ENCODE data around the gene BLTP3A. TPM values are rescaled to one million over a fixed set of nuclear protein-coding genes. Genes with fewer than 3 reads are reported as not detected.

BLTP3A gene
- total and polyA plus RNA-seq, 2 of the 13 experiments (the other 11 are each of a cell fraction or from before 2014, with no cell fraction given), result 22.1 to 24.0 TPM

DNA sequence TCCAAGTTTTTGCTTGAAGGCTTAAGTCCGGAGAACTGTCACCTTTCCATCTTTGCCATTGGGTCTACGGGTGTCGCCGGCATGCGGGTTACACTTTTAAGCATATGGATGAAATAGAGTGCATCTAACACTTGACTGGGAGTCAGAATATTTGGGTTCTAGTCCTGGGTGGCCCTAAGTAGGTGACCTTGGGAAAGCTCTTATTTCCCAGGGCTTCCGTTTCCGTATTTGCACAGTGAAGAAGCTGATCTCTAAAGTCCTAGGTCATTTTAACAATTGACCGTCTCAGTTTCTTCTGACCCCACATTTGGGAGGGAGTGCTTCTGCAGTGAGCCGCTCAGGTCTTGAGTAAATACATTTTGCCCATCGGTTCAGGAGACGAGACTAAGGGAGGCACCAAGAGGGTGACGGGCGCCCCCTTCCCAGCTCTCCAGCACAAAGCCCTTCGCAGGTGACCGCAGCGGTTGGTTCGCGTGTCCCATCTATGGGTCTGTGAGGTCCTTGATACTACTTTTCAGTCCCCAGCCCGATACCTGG, 651 bp upstream of the BLTP3A start (continued):
- TF ChIP-seq ZNF530 (CRISPR knock-in tag; IDR thresholded peaks at IDR 0.05; ENCODE audit: low read depth) (no peak), ZNF614 (CRISPR knock-in tag; IDR thresholded peaks at IDR 0.05; ENCODE audit: borderline replicate concordance) (peak; percentile 39; the same call in 1 of the 2 replicates), ADNP (CRISPR knock-in tag; IDR thresholded peaks at IDR 0.05) (no peak), ELF3 (CRISPR knock-in tag; IDR thresholded peaks at IDR 0.05) (peak; percentile 62), CCAR2 (optimal IDR thresholded peaks at IDR 0.05; ENCODE audit: low read depth, low read length) (no peak), ZNF709 (CRISPR knock-in tag; IDR thresholded peaks at IDR 0.05) (no peak), CREB1 (IDR thresholded peaks at IDR 0.05) (no peak), CREB1 (CRISPR knock-in tag; IDR thresholded peaks at IDR 0.05) (peak; percentile 41; the same call in 1 of the 2 replicates), BCL6 (CRISPR knock-in tag; IDR thresholded peaks at IDR 0.05) (peak; percentile 16; the same call in 1 of the 2 replicates), MEF2D (CRISPR knock-in tag; IDR thresholded peaks at IDR 0.05) (peak; percentile 50; the same call in 1 of the 2 replicates), HOXA5 (CRISPR knock-in tag; IDR thresholded peaks at IDR 0.05) (0 out of 2 replicates have a peak, but pooled peaks have one; percentile 68), ZC3H4 (CRISPR knock-in tag; IDR thresholded peaks at IDR 0.05; ENCODE audit: borderline replicate concordance) (peak; percentile 32; the same call in 1 of the 2 replicates), ZNF44 (CRISPR knock-in tag; IDR thresholded peaks at IDR 0.05) (peak; percentile 83; the same call in 1 of the 2 replicates), CBFB (CRISPR knock-in tag; IDR thresholded peaks at IDR 0.05) (peak; percentile 64; the same call in 1 of the 2 replicates), TFAP4 (IDR thresholded peaks at IDR 0.05; ENCODE audit: borderline replicate concordance, low read depth) (peak; percentile 52; the same call in 1 of the 2 replicates), ZNF800 (CRISPR knock-in tag; IDR thresholded peaks at IDR 0.05) (0 out of 2 replicates have a peak, but pooled peaks have one; percentile 69), MIER2 (CRISPR knock-in tag; IDR thresholded peaks at IDR 0.05) (peak; percentile 54; the same call in 1 of the 2 replicates), ZMYM4 (CRISPR knock-in tag; IDR thresholded peaks at IDR 0.05) (no peak), PAXIP1 (CRISPR knock-in tag; conservative IDR thresholded peaks at IDR 0.05) (peak; percentile 62), HOXA9 (CRISPR knock-in tag; IDR thresholded peaks at IDR 0.05; ENCODE audit: borderline replicate concordance) (no peak)
- TF ChIP-seq, protein P1, sequence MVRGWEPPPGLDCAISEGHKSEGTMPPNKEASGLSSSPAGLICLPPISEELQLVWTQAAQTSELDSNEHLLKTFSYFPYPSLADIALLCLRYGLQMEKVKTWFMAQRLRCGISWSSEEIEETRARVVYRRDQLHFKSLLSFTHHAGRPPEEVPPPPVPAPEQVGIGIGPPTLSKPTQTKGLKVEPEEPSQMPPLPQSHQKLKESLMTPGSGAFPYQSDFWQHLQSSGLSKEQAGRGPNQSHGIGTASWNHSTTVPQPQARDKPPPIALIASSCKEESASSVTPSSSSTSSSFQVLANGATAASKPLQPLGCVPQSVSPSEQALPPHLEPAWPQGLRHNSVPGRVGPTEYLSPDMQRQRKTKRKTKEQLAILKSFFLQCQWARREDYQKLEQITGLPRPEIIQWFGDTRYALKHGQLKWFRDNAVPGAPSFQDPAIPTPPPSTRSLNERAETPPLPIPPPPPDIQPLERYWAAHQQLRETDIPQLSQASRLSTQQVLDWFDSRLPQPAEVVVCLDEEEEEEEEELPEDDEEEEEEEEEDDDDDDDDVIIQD (CRISPR knock-in tag; IDR thresholded peaks at IDR 0.05; ENCODE audit: low read depth), result peak; percentile 26; the same call in 1 of the 2 replicates
- TF ChIP-seq, protein P2, sequence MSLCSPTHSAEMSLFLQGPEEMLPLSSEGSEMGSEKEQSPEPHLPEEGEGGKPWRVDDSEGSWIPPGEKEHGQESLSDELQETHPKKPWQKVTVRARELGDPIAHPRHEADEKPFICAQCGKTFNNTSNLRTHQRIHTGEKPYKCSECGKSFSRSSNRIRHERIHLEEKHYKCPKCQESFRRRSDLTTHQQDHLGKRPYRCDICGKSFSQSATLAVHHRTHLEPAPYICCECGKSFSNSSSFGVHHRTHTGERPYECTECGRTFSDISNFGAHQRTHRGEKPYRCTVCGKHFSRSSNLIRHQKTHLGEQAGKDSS (CRISPR knock-in tag; IDR thresholded peaks at IDR 0.05; ENCODE audit: borderline replicate concordance, low read depth), result peak; percentile 86

Measured in HepG2 (cell line).